ENCODE results near the gene KRT14. TPM values are rescaled to one million over a fixed set of nuclear protein-coding genes. Genes with fewer than 3 reads are reported as not detected.

KRT14 gene
- total RNA-seq, 2 experiments from 2014 or later = 0.82 TPM; not detected in 1

DNA sequence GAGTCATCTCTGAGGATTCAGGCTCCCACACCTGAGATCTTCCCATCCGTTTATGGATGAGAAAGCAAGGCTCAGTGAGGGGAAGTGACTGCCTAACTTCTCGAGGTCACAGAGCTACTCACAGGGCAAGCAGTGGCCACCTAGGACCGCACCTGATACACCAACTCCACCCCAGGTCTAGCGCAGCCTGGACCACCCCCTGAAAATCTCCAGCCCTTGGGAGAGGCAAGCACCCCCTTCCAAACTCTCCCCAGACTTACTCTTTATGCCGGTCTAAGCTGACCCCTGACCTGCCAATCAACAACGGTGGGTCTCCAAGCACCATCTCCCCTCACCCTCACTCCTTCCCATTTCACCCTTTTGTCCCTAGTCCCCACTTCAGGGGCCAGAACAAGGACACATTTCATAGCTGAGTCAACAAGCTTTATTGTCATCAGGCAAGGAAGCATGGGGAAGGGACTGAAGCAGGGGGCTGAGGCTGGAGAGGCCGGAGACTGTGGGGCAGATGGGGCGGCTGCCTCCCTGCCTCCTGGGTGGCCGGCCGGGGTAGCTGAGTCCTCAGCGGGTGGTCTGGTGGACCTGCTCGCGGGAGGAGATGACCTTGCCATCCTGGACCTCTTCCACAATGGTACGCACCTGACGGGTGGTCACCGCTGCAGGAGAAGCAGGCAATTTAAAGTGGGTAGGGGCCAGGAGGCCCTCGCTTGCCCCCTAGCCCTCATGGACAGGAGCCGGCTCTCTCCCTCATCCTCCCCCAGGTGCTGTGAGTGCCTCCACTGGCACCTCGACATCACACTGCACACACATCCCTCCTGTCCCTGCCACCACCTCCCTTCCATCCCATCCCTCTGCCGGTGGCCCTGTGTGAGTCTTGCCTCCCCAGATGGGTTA lies 32.6 kb upstream of the KRT14 start:
- no peaks in the 10 kb centered on the region for H3K9me3 ChIP-seq (ENCODE audit: low read length)
- no peaks in the 10 kb centered on the region for H3K4me1 ChIP-seq (ENCODE audit: insufficient read depth, low read length, poor library complexity, severe bottlenecking)
- no peak overlapping the region for H3K4me3 ChIP-seq (ENCODE audit: low read depth, low read length, poor library complexity, severe bottlenecking)
- intact Hi-C loops (cut with micrococcal nuclease; ENCODE audit: unreplicated experiment) = no loop called here
- ChIA-PET POLR2A (no interaction called here), CTCF (ENCODE audit: unreplicated experiment) (interaction anchor here (0.5 kb wide), 1 partner anchor 50 kb away, joined by 3 read pairs; no protein-coding TSS in a partner anchor)
- H3K79me2 ChIP-seq (ENCODE audit: insufficient read depth, low read depth, low read length) = no peaks in the 10 kb centered on the region
- TF ChIP-seq, protein P1, sequence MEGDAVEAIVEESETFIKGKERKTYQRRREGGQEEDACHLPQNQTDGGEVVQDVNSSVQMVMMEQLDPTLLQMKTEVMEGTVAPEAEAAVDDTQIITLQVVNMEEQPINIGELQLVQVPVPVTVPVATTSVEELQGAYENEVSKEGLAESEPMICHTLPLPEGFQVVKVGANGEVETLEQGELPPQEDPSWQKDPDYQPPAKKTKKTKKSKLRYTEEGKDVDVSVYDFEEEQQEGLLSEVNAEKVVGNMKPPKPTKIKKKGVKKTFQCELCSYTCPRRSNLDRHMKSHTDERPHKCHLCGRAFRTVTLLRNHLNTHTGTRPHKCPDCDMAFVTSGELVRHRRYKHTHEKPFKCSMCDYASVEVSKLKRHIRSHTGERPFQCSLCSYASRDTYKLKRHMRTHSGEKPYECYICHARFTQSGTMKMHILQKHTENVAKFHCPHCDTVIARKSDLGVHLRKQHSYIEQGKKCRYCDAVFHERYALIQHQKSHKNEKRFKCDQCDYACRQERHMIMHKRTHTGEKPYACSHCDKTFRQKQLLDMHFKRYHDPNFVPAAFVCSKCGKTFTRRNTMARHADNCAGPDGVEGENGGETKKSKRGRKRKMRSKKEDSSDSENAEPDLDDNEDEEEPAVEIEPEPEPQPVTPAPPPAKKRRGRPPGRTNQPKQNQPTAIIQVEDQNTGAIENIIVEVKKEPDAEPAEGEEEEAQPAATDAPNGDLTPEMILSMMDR (conservative IDR thresholded peaks at IDR 0.05; ENCODE audit: low read length) = no peak
- TF ChIP-seq EZH2phosphoT487 (IDR thresholded peaks at IDR 0.05; ENCODE audit: borderline replicate concordance, low read depth, low read length) = no peak
- no peaks in the 10 kb centered on the region for H4K20me1 ChIP-seq (ENCODE audit: insufficient read depth, low read length)
- BruUV-seq (replicated peaks) = no TSS peak
- H2AFZ ChIP-seq (ENCODE audit: low read length) = no peak overlapping the region
- no peak overlapping the region for H3K4me2 ChIP-seq (ENCODE audit: low read length)
- H3K27ac ChIP-seq (ENCODE audit: low read depth, low read length, poor library complexity, severe bottlenecking) = no peak overlapping the region
- no peaks in the 10 kb centered on the region for H3K9me2 ChIP-seq (ENCODE audit: insufficient read depth, low read length)
- H3K36me3 ChIP-seq (ENCODE audit: insufficient read depth, low read length) = no peaks in the 10 kb centered on the region
- no peak for DNase-seq (ENCODE audit: low spot score)

- ChIA-PET CTCF (ENCODE audit: unreplicated experiment) (no interaction called here), POLR2A (no interaction called here)
- TF ChIP-seq, protein P1 (conservative IDR thresholded peaks at IDR 0.05; ENCODE audit: low read length) = no peak
- TF ChIP-seq EZH2phosphoT487 (IDR thresholded peaks at IDR 0.05; ENCODE audit: borderline replicate concordance, low read depth, low read length) = no peak
- Histone ChIP-seq H3K27ac (ENCODE audit: low read depth, low read length, poor library complexity, severe bottlenecking) (no peak overlapping the region), H3K36me3 (ENCODE audit: insufficient read depth, low read length) (no peaks in the 10 kb centered on the region), H3K9me2 (ENCODE audit: insufficient read depth, low read length) (no peaks in the 10 kb centered on the region), H3K4me3 (ENCODE audit: low read depth, low read length, poor library complexity, severe bottlenecking) (no peak overlapping the region), H3K4me2 (ENCODE audit: low read length) (no peak overlapping the region), H3K4me1 (ENCODE audit: insufficient read depth, low read length, poor library complexity, severe bottlenecking) (no peaks in the 10 kb centered on the region), H2AFZ (ENCODE audit: low read length) (no peak overlapping the region), H3K79me2 (ENCODE audit: insufficient read depth, low read depth, low read length) (no peaks in the 10 kb centered on the region), H4K20me1 (ENCODE audit: insufficient read depth, low read length) (no peaks in the 10 kb centered on the region), H3K9me3 (ENCODE audit: low read length) (no peaks in the 10 kb centered on the region)
- intact Hi-C loops (cut with micrococcal nuclease; ENCODE audit: unreplicated experiment) = no loop called here
- DNase-seq (ENCODE audit: low spot score) = no peak
- no TSS peak for BruUV-seq (replicated peaks)
Measured at GRCh38 chr17:41618341-41619035, 31.8 kb upstream of the KRT14 start.

DNA sequence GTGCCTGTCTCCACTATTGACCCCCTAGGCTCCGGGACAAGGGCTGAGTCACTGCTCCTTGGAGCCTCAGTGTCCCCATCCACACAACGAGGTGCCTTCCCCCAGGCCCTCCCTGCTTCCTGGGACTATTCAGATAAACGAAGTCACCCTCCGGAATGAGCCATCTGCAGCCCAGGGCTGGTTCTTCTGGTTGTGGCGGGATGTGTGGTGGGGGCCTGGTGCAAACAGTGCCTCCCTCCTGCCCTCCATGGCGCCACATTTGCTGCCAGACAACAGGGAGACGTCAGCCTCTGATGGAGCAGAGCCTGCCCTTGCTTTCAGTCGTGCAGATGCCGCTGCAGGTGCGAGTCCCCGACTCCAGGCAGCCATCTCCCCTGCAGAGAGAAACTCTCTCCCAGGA lies 31.0 kb upstream of the KRT14 start:
- POLR2A ChIA-PET = no interaction called here
- BruUV-seq (replicated peaks) = no TSS peak

More for the DNA sequence above, 31.0 kb upstream of the KRT14 start:
- Histone ChIP-seq H3K4me2 (ENCODE audit: low read length) (no peak overlapping the region), H4K20me1 (ENCODE audit: insufficient read depth, low read length) (no peaks in the 10 kb centered on the region), H2AFZ (ENCODE audit: low read length) (no peak overlapping the region), H3K4me3 (ENCODE audit: low read depth, low read length, poor library complexity, severe bottlenecking) (no peak overlapping the region), H3K36me3 (ENCODE audit: insufficient read depth, low read length) (no peaks in the 10 kb centered on the region), H3K27ac (ENCODE audit: low read depth, low read length, poor library complexity, severe bottlenecking) (no peak overlapping the region), H3K9me3 (ENCODE audit: low read length) (no peaks in the 10 kb centered on the region), H3K79me2 (ENCODE audit: insufficient read depth, low read depth, low read length) (no peaks in the 10 kb centered on the region), H3K4me1 (ENCODE audit: insufficient read depth, low read length, poor library complexity, severe bottlenecking) (no peaks in the 10 kb centered on the region), H3K9me2 (ENCODE audit: insufficient read depth, low read length) (no peaks in the 10 kb centered on the region)
- DNase-seq (ENCODE audit: low spot score) = no peak
- TF ChIP-seq EZH2phosphoT487 (IDR thresholded peaks at IDR 0.05; ENCODE audit: borderline replicate concordance, low read depth, low read length) = no peak
- TF ChIP-seq, protein P1 (conservative IDR thresholded peaks at IDR 0.05; ENCODE audit: low read length) = no peak
- intact Hi-C loops (cut with micrococcal nuclease; ENCODE audit: unreplicated experiment) = no loop called here
- CTCF ChIA-PET (ENCODE audit: unreplicated experiment) = no interaction called here
